GM19463 (cell line): Measurements from ENCODE around the gene BCAN.

Experiments
- ATAC-seq: cut with Tn5 transposase; IDR thresholded peaks from one replicate; pipeline ENCODE4 v1.9.1; 2021; ENCODE audit warnings: mild to moderate bottlenecking, moderate library complexity; ENCODE audit not compliant: unreplicated experiment

The BCAN gene

DNA sequence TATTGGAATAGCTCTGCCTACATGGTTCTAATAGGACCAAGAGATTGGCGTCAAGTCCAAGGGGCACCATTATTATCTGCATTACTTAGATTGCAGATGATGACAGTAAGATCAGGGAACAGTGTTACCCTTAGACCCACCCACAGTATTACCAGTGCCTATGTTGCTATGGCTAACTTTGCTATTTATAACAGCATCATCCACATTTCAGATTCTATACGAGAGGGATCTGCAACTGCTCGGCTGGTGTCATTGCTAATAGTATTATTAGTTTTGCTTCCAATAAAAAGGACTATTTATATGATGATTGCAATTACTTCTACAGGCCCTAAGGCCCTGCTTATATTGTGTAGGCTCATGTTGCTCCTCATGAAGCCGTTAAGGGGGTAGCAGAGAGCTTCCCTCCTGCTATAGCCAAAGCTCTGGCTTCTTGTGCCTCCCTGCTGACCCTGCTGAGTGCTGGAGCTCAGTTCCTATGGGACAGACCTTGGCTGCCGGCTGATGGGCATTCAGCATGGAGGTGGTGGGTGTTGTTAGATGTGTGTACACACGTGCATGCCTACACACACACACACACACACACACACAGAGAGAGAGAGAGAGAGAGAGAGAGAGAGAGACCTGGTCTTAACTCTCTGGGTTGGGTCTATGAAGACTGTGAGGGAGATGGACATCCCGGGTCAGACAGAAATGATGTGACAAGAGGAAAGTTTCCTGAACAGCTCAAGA lies 1.3 kb downstream of the BCAN start:
- ATAC-seq, result no peak

DNA sequence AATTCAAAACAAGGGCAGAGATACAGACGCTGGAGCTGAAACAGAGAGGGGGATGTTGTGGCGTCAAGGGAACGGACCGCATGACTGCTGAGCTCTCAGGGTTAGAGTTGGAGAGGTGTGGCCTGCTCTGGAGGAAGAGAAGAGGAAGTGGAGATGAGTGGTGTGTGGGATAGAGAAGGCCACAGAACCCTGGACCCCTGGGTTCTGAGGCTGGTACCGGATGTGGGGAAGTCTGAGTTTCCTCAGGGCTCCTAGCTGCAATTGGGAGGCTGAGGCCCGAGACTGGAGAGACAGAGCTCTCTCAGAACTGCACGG lies 1.8 kb downstream of the BCAN start:
- no peak for ATAC-seq

DNA sequence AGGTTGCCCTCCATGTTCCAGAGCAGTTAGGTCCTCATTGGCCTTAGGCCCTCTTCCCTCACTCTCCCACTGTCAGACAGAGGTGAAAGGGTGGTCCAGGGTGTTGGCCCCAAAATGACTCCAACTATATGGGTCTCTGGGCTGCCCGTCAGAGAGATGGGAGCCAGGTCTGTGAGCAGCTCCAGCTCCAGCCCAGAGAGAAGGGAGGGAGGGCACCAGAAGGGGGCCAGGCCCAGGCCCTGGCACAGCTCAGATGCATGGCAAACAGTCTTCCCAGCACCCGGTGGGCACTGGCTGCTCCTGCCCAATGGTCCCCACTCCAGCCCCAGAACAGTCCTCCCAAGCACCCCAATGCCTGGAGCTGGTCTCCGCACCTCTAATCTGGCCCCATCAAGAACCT lies 2.2 kb downstream of the BCAN start:
- no peak for ATAC-seq

DNA sequence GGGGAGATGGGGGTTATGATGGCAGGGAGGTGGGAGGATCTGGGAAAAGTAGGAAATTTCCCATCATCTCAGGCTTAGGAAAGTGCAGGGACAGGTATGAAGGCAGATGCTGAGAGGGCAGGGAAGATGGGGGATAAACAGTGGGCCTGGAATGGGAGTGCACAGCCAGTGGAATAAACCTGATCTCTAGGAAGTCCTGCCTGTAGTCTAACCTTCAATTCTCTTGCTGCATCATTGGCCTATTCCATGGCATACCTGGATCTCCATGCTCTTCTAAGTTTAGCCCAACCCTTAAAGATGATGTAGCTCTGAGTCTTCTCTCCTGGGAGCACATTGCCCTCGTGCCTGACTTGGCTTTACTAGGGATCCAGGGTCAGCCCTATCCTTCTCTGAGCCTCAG lies 2.7 kb downstream of the BCAN start:
- ATAC-seq, result no peak

DNA sequence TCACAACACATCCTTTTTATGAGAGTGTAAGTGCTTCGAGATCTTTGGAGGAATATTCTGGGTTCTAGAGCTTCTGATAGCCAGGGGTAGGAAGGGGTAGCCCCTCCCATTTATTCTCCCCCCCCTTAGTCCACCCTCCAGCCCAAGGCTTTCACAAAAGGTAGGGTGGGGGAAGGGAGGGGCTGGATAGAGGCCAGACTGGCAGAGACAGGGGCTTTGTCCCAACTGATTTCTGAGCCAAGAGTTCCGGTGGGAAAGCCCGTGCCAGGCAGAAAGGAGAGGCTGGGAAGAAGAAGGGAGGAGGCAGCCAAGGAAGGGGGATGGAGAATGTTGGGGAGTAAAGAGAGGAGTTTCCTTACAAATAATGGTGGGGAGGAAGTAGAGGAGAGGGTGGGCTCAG lies 3.1 kb downstream of the BCAN start:
- no peak for ATAC-seq

DNA sequence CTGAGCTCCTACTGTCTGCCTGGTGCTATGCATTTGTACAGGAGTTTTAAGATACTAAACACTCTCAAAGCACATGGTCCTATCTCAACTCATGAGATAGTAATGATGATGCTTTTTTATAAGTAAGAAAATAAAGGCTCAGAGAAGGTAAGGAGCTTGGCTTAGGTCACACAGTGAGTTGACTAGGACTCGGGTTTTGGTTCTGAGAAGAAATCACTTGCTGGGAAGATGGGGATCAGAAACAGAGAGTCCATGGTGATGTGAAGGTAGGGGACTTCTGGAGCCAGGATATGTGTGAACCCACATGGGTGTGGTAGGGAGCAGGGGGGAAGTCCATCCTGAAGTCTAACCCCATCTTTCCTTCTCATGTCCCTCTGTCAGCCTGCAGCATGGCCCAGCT lies 3.7 kb downstream of the BCAN start:
- no peak for ATAC-seq

DNA sequence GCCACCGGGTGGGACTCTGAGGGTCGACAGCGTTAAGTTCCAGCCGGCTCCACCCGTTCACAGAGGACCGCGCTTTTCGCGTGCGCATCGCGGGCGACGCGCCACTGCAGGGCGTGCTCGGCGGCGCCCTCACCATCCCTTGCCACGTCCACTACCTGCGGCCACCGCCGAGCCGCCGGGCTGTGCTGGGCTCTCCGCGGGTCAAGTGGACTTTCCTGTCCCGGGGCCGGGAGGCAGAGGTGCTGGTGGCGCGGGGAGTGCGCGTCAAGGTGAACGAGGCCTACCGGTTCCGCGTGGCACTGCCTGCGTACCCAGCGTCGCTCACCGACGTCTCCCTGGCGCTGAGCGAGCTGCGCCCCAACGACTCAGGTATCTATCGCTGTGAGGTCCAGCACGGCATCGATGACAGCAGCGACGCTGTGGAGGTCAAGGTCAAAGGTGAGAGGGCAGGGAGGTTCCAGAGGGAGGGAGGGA lies 4.9 kb downstream of the BCAN start:
- ATAC-seq, result no peak

DNA sequence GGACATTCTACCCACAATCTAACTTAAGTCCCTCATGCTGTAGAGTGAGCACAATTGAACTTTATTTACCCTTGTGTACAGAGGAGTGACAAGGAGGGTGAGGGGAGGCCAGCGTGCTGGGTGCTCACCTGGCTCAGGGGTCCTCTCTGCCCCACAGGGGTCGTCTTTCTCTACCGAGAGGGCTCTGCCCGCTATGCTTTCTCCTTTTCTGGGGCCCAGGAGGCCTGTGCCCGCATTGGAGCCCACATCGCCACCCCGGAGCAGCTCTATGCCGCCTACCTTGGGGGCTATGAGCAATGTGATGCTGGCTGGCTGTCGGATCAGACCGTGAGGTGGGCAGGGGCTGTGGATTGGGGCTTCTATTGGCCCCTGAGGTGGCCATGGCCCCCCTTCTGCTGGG lies 5.4 kb downstream of the BCAN start:
- no peak for ATAC-seq

DNA sequence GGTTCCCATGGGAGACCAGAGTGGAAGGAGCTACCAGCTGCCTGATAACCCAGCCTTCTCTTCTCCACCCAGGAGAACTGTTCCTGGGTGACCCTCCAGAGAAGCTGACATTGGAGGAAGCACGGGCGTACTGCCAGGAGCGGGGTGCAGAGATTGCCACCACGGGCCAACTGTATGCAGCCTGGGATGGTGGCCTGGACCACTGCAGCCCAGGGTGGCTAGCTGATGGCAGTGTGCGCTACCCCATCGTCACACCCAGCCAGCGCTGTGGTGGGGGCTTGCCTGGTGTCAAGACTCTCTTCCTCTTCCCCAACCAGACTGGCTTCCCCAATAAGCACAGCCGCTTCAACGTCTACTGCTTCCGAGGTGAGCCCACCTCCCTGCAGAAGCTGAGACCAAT lies 6.6 kb downstream of the BCAN start:
- ATAC-seq, result no peak

DNA sequence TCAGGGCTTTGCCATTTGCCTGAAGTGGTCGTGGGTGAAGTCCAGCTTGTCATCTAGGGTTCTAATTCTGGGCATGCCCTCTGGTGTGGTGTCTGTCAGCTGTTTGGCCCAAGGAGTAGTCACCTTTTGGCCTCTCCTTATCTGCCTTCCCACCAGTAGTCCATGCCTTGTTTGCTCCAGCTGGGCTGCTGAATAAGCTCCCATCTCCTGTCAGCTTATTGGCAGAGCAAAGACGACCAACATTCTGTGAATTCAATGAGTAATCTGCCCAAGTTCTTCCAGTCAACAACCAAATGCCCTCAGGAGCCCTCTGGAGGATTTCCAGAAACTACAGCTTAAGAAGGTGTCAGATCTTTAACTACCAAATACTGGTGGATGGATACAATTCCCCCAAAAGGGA lies 7.0 kb downstream of the BCAN start:
- ATAC-seq, result no peak

DNA sequence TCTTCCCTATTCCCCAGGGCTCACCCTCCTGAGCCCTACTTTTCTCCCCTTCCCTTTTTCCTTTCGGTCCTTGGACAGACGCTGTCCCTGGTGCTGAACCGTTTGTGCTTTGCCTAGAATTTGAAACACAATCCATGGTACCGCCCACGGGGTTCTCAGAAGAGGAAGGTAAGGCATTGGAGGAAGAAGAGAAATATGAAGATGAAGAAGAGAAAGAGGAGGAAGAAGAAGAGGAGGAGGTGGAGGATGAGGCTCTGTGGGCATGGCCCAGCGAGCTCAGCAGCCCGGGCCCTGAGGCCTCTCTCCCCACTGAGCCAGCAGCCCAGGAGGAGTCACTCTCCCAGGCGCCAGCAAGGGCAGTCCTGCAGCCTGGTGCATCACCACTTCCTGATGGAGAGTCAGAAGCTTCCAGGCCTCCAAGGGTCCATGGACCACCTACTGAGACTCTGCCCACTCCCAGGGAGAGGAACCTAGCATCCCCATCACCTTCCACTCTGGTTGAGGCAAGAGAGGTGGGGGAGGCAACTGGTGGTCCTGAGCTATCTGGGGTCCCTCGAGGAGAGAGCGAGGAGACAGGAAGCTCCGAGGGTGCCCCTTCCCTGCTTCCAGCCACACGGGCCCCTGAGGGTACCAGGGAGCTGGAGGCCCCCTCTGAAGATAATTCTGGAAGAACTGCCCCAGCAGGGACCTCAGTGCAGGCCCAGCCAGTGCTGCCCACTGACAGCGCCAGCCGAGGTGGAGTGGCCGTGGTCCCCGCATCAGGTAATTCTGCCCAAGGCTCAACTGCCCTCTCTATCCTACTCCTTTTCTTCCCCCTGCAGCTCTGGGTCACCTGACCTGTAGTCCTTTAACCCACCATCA lies 10.4 kb downstream of the BCAN start:
- ATAC-seq, result no peak

DNA sequence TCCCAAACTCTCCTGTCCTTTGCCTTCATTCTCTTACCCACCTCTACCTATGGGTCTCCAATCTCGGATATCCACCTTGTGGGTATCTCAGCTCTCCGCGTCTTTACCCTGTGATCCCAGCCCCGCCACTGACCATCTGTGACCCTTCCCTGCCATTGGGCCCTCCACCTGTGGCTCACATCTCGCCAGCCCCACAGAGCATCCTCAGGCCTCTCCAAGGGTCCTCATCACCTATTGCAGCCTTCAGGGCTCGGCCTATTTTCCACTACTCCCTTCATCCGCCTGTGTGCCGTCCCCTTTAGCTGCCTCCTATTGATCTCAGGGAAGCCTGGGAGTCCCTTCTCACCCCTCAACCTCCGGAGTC lies 11.1 kb downstream of the BCAN start:
- no peak for ATAC-seq

DNA sequence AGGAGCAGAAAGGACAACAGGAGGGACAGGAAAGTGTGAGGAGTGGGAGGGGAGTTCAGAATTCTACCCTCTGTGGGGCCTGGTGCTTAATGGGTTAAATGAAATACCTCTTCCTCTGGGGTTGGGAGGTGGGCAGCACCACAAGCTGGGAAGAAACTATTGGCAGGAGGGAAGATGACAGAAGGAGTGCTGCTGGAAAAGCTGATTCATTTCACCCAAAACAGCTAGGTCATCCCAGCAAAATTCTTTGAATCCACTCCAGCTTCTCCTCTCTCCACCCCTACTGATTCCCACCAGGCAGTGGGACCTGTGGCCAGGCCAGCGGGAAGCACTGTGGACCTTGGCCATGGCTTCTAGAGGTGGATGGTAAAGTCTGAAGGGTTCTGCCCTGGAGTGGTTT lies 12.8 kb downstream of the BCAN start:
- ATAC-seq, result no peak

DNA sequence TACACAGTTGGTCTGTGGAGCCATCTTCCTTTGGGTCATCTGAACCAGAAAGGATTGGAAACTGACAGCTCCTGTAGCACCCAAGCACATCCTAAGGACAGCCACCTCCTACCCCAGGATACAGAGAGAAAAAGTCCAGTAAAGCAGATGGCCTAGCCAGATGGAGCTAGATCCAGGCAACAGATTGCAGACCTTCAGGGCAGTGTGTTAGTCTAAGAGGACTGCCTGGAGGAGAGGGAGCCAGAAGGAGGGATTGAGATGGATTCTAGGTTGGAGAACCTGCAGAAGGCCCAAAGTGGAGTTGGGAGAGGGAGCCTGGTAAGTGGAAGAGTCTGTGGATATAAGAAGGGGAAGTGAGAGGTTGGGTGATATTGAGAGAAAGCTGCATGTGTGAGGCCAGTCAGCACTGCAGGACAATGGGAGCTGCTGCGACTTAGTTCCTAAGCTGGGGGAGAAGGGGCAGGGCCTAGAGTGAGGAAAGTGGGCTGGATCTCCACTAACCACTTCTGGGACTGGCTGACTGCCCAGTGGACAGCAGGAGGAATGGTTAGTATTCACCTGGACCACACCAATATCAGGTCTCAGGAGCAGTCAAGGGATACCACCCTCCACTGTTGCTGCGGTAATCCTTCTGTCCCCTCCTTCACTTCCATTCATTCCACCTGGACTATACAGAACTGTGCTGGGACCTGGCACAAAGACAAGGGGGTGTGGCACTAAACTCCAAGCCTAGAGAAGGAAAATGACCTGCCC lies 13.4 kb downstream of the BCAN start:
- ATAC-seq, result no peak

DNA sequence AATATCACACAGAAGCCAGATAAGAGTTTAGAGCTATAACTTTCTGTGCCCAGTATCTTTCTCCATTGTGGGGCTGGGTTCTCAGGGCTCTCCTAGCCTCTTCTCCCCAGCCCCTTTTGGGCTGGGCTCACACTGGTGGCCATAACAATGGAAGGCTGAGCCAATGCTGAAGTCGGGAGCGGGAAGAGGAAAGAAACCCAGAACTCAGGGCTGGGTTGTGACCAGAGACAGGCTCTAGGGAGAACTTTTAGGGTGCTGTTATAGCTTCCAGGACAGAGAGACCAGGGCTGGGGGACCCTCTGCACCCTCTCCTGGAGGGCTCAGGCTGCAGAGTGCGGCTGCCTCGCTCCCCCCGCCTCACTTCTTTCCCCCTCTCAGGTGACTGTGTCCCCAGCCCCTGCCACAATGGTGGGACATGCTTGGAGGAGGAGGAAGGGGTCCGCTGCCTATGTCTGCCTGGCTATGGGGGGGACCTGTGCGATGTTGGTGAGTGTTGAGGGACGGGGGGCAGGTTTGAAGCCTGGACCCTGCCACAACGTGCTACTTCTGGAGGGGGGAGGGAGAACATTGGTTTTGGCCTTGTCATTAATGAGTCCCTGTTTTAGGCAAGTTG lies 14.1 kb downstream of the BCAN start:
- ATAC-seq, result no peak

DNA sequence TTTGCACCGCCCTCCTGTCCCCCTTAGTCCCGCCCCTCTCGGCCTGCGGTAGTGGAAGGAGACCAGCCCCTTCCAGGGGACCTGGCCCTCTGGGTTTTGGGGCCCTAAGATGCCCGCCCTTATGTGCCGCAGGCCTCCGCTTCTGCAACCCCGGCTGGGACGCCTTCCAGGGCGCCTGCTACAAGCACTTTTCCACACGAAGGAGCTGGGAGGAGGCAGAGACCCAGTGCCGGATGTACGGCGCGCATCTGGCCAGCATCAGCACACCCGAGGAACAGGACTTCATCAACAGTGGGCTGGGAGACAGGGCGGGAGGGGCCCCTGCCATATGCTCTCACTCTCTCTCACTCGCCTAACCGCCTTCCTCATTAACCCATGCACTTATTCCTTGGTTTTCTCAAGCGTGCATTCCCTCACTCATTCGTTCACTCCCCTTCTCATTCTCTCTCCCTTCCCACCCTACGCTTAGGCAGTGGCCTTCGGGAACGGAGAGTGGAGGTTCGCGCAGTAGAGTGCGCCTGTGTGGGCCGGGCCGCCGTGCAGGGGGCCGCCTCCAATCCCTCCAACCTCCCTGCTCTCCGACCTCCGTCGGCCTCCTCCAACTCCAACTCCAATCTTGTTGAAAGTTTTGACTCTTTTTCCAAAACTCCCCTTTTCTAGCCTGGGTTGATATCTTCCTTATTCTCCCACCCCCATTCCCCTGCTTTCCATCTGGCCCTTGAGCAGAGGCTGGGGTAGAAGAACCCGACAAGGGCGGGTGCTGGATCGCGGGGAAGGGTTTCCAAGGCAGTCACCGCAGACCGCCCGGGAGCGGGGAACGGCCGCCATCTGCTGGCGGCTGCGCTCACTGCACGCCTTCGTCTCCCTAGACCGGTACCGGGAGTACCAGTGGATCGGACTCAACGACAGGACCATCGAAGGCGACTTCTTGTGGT lies 15.2 kb downstream of the BCAN start:
- no peak for ATAC-seq

DNA sequence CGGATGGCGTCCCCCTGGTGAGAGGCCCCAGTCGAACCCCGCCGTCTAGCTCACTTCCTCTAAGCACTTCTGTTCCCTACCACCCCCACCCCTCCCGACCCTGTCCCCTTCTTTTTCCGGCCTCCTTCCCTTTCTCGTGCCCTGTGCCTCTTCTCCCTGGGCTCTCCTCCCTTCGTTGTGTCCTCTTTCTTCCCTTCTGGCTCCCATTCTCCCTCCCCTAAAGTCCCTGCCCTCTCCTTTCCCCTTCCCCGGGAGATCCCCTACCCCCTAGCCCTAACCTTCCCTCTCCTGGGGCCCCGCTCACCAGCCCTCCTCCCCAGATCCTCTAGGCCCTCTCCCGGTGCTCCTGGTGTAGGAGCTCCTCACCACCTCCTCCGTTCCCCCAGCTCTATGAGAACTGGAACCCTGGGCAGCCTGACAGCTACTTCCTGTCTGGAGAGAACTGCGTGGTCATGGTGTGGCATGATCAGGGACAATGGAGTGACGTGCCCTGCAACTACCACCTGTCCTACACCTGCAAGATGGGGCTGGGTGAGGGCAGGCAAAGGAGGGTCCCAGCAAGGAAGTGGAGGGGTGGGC lies 15.9 kb downstream of the BCAN start:
- ATAC-seq, result no peak

DNA sequence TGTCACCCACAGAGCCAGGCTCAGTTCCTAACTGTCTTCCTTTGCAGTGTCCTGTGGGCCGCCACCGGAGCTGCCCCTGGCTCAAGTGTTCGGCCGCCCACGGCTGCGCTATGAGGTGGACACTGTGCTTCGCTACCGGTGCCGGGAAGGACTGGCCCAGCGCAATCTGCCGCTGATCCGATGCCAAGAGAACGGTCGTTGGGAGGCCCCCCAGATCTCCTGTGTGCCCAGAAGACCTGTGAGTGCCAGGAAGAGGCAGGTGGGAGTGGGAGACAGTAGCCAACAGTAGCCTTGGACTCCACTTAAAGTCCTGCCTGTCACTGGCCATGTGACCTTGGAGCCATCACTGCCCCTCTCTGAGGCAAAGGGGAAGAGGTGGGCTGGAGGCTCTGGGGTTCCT lies 16.6 kb downstream of the BCAN start:
- no peak for ATAC-seq

DNA sequence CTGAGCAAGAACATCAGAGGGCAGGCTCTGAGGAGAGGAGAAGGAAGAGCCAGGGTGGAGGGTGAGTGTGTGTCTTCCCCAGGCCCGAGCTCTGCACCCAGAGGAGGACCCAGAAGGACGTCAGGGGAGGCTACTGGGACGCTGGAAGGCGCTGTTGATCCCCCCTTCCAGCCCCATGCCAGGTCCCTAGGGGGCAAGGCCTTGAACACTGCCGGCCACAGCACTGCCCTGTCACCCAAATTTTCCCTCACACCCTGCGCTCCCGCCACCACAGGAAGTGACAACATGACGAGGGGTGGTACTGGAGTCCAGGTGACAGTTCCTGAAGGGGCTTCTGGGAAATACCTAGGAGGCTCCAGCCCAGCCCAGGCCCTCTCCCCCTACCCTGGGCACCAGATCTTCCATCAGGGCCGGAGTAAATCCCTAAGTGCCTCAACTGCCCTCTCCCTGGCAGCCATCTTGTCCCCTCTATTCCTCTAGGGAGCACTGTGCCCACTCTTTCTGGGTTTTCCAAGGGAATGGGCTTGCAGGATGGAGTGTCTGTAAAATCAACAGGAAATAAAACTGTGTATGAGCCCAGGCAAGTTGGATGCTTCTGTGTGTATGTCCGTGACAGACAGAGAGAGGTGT lies 17.1 kb downstream of the BCAN start:
- ATAC-seq, result no peak

DNA sequence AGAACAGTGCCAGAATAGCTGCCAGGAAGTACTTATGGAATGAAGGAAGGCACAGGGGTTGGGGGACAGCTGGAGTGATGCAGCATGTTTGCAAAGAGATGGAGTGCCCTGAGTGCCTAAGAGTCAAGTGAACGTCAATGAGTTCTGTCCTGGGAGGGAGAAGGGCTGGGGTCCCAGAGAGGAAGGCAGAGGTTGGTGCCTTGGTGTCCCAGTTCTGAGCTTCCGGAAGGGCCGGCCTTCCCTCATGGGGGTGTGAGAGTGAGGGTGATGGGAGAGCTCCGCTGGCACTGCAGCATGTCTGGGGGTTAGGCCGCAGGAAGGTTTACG lies 17.7 kb downstream of the BCAN start:
- no peak for ATAC-seq
